Muscle of back (tissue), 11 donors: ENCODE measurements around the gene PRMT1. TPM values are rescaled to one million over a fixed set of nuclear protein-coding genes. Genes with fewer than 3 reads are reported as not detected.
A peak's percentile ranks its signal among the peaks of the same experiment; 100 is the strongest.

ENCODE experiments used
- DNase-seq, 3 donors: peaks; one replicate each; pipeline versions ENCODE4 v3.0.0 to v3.0.0-alpha.2; 2013
- polyA plus RNA-seq, 10 donors: library from polyadenylated mRNA; unstranded; fragments of 120-200 nt; gene quantifications; one replicate each; pipeline ENCODE4 v1.2.1, GENCODE V29; 2013; ENCODE audit not compliant: insufficient read length in 10 of 10

PRMT1 gene
- polyA plus RNA-seq, 10 donors: 169 to 194 (median 184) TPM

DNA sequence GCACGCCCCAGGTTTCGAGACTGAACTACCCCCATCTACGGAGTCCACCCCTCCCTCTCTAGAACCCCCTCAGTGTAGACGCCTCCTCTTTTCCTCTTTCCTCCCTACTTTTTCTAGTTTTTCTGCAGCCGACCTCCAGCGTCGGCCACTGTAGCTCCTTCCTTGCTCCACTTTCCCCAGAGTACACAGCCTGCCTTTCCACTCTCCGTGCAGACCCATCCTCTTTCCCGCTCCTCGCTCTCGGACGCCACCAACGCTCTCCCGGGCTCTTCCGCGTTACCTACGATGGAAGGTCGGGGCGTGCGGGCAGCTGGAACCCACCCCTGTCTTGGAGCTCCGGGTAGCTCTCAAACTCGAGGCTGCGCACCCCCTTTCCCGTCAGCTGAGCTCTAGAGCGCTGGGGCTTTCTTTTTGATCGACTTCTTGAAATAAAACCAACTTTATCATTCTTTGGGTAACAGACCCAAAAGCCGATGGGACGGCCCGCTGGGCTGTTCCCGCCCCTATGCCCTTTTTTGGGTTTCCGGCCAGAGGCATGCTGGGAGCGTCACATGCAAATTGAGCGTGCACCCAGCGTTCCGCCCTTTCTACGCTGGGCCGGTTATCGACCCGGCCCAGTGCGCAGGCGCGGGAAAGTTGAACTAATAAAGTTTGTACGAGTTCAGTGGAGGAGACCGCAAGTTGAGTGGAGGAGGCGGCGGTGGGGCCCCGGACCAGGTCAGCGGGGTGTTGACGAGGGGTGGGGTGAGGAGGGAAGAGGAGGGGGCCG is 11.5 kb upstream of the PRMT1 start, which contains the start of the genes BCL2L12 and IRF3:
Gene BCL2L12, plus strand, starts transcription at position 583 of the 769 bp plus-strand sequence. CDS start 760 bp downstream, outside the sequence.
Gene IRF3, minus strand, starts transcription at position 507 of the 769 bp plus-strand sequence. CDS start 1,019 bp downstream, outside the sequence.
- peak; percentile 97 to 99 (median 99) for DNase-seq

- no peak for DNase-seq
Measured at GRCh38 chr19:49666120-49666444, 11.0 kb upstream of the PRMT1 start.

- DNase-seq: no peak
Measured at GRCh38 chr19:49667473-49667872, 9.6 kb upstream of the PRMT1 start.

- DNase-seq: no peak
Measured at GRCh38 chr19:49669516-49669915, 7.6 kb upstream of the PRMT1 start.

DNA sequence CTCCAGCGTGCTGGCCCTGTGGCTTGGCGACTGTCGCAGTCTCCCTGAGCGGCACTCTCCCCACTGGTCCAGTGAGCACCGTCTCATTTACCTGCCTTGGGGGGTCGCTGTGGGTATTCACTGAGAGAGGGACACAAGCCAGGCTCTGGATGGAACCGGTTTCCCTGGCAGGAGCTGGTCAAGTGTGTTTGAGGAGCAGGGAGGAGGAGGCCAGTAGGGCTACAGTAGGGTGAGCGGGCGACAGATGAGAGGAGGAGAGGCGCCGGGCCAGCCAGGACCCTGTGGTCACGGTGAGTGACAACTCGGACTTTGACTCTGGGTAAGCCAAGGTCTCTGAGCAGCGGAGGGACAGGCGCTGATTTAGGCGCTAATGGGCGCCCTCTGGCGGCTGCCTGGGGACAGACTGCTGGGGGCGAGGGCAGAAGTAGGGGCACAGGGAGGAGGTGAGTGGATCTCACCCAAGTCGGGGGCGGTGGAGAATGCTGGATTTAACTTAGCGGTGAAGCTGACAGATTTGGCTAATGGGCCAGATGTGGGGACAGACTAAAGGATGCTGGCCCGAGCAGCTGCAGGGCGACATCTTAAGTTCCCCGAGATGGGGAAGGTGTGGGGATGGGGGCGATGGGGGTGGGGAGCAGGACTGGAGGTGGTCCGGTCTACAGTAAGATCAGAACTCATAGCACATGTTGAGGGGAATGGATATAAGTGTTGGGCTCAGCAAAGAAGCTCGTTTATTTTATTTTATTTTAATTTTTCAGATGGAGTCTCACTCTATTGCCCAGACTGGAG is 4.7 kb upstream of the PRMT1 start:
- DNase-seq: peak in 2 of 3 donors; percentile 69 to 83

DNA sequence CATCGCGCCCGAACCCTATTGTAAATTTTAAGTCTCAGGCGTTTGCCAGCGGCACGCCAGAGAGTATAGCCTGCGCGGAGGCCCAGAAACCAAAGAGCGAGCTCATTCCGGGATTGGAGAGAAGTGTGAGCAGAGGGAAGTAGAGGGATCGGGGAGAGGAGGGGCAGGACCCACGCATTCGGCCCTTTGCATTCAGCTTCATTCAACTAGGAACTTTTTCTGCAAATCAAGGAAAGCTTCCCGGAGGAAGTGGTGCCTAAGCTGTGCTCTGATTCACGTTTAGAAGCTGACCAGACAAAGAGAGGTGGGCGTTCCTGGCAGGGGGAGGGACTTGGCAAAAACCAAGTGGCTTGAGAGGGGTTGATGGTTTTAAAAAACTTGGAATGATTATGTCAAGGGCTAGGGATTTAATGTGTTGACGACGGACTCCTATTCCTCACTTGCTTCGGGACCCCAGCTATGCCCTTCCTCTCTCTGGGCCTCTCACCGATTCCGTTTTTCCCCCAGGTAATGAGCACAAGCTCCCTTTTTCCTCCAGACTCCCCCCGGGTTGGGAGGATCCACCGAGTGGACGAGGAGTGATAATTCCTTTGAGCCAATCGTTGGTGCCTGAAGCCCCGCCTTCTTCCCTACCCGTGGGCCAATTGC is 811 bp upstream of the PRMT1 start:
- DNase-seq: peak in 1 of 3 donors; percentile 95

GRCh38 chr19:49676784-49677230 is 264 bp upstream of the PRMT1 start:
- DNase-seq: peak; percentile 100

DNA sequence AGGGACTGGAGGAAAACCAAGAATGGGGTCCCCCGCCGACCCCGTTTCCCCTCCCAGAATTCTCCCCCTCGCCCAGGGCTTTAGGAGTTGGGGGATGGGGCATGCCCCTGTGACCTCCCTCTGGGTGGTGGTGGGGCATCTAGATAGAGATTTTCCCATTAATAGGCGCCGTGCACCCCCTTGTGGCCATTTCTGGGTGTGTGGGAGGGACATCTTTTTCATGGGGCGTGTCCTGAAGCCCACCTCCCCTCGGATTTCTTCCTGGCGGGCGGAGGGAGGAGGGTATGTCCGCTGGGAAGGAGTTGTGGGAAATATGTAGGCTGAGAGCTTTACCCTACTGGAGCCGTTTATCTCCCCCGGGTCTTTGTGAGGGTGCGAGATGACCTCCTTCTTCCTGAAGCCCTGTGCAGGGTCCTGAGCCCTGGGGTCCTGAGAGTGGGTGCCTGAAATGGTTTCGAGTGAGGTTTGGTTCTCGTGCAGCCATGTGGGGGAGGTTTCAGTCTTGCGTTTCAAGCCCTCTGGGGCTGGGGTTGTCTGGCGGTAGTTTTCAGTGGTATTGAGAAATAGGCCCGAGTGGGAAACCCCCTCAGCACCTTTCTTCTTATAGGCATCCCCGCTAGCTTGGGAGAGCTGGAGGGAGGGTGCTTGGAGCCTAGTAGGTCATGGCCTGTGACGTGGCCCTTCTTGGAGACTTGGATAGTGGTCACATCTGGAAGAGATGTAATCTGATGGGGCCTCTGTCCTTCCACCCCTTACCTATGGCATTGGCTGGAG is 1.0 kb downstream of the PRMT1 start:
- peak; percentile 69 to 92 (median 79) for DNase-seq

GRCh38 chr19:49678985-49679770 is 2.1 kb downstream of the PRMT1 start:
- peak; percentile 49 to 57 (median 55) for DNase-seq

GRCh38 chr19:49679771-49680413 is 2.8 kb downstream of the PRMT1 start:
- no peak for DNase-seq

GRCh38 chr19:49680421-49681351 is 3.6 kb downstream of the PRMT1 start:
- peak; percentile 83 to 97 (median 95) for DNase-seq

- DNase-seq: no peak
Measured at GRCh38 chr19:49681830-49682229, 4.8 kb downstream of the PRMT1 start.

DNA sequence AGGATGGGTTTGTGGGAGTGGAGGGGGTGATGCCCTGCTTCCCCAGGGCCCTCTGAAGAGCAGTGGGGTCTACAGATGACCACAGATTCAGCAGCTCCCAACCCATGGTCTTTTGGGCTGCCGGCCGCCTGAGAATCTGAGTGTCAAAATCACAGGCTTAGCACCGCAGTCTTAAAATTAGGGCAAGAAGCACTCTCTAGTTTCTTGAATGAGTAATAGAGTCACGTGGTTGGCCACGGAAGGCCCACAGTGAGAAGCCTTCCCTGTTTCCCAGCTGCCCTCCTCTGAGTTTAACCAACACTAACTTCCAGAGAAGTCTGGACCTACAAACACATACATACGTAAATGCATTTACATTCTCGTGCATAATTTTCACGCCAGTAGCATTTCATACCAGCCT is 5.2 kb downstream of the PRMT1 start:
- no peak for DNase-seq

DNA sequence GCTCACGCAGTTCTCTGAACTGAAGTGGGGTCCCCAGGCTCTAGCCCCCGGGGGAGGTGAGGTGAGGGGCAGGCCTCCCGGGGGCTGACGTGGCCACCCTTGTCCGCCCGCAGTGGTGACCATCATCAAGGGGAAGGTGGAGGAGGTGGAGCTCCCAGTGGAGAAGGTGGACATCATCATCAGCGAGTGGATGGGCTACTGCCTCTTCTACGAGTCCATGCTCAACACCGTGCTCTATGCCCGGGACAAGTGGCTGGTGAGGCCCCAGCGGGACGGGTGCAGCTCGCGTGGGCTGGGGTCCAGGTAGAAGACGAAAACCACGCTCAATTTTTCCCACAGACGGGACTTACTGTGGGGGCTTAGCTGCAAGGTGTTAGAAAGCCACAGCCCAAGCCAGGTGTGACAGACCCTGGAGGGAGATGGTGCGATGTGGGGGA is 6.8 kb downstream of the PRMT1 start:
- no peak for DNase-seq

DNA sequence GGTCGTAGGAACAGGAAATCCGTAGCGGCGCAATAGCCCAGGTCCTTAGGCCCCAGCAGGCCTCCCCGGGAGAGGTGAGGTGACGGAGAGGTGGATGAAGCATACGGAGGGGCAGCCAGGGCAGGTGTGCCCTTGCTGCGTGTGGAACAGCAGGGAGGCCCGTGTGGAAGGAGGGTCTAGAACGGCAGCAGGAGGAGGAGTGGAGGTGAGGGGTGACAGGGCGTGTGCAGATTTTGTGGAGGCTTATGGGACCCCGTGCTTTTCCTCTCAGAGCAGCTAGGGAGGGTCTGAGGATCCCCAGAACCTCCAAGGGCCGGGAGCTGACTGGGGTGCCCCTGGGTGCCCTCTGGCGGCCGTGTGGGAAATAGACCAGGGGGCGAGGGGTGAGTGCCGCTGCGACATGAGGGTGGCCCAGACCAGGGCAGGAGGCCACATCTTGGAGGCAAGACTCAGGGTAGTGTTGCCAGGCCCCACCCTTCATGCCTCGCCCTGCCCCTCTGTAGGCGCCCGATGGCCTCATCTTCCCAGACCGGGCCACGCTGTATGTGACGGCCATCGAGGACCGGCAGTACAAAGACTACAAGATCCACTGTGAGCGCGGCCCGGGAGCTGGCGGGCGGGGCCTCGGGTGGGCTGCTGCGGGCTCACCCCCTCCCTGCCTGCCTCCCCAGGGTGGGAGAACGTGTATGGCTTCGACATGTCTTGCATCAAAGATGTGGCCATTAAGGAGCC is 7.3 kb downstream of the PRMT1 start:
- DNase-seq: no peak

DNA sequence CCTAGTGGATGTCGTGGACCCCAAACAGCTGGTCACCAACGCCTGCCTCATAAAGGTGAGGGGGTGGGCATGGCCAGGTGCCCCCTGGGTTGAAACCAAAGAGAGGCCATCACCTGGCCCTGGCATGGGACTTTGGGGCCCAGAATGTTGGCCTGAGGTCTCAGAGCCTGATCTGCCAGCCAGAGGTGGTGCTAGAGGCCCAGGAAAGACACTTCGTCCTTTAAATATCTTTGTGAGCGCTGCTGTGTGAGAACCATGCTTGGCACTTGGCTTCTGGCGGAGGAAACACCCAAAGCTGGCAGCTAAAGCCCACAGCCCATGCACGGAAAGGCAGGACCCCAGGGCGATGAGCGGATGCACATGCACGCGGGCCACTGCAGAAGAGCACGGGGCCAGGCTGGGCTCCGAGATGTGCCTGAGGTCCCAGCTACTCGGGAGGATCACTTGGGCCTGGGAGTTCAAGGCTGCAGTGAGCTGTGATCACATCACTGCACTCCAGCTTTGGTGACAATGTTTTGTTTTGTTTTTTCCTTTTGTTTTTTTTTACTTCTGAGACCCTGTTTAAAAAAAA is 8.0 kb downstream of the PRMT1 start:
- no peak for DNase-seq

- DNase-seq: no peak
Measured at GRCh38 chr19:49685845-49686332, 8.8 kb downstream of the PRMT1 start.
